Suprapubic skin (tissue), 4 donors: ENCODE data around the gene DHX15.

Experiments used
- CTCF ChIP-seq, 2 donors: fragments of 200-600 bp in 1 of 2; fragments of 450-650 bp in 1 of 2; sonication (generic) in 1 of 2; IDR thresholded peaks; one replicate each; pipeline ENCODE4 v1.5.1; 2016 to 2019; ENCODE audit warnings: antibody characterized with exemption in 2 of 2, mild to moderate bottlenecking in 1 of 2, moderate library complexity in 1 of 2
- EP300 ChIP-seq: sonication (generic); formaldehyde crosslinking; IDR thresholded peaks from one replicate; pipeline ENCODE4 v1.6.1; 2017; ENCODE audit warnings: antibody characterized with exemption
- POLR2A ChIP-seq, 2 donors: fragments of 450-650 bp; IDR thresholded peaks; one replicate each; pipeline ENCODE4 v1.6.1; 2017; ENCODE audit warnings: antibody characterized with exemption in 2 of 2, mild to moderate bottlenecking in 2 of 2, moderate library complexity in 2 of 2
- POLR2AphosphoS5 ChIP-seq, 3 donors: sonication (generic); formaldehyde crosslinking; IDR thresholded peaks; one replicate each; pipeline ENCODE4 v1.6.1; 2017; ENCODE audit warnings: antibody characterized with exemption in 3 of 3

GRCh38 chr4:24625091-24625490, 40.7 kb upstream of the DHX15 start:
- TF ChIP-seq CTCF (IDR thresholded peaks at IDR 0.05) (no peak), EP300 (no peak), POLR2A (IDR thresholded peaks at IDR 0.05) (no peak), POLR2AphosphoS5 (IDR thresholded peaks at IDR 0.05) (no peak)
